Karpas-422 (cell line): ENCODE results near the gene ATOX1. TPM values are rescaled to one million over a fixed set of nuclear protein-coding genes. Genes with fewer than 3 reads are reported as not detected.
"Not testable (repeated sequence)": the region's sequence is repeated elsewhere in the genome, so short reads cannot be mapped to it uniquely, and the experiment has no call there.

ENCODE experiments used
- DNase-seq: peaks from one replicate; pipeline ENCODE4 v3.0.0-alpha.2; 2015
- H2AFZ ChIP-seq: fragments of 200-600 bp; sonication (generic); 2 replicates; pipeline ENCODE4 v1.6.1; 2014; ENCODE audit warnings: antibody characterized with exemption, low read length, mixed read lengths
- H3K27ac ChIP-seq: fragments of 200-600 bp; sonication (generic); 2 replicates; pipeline ENCODE4 v1.5.1; 2014; ENCODE audit warnings: mild to moderate bottlenecking, low read length, moderate library complexity
- H3K27me3 ChIP-seq: fragments of 200-600 bp; sonication (generic); 2 replicates; pipeline ENCODE4 v1.6.1; 2014; ENCODE audit warnings: low read length, mixed read lengths
- H3K36me3 ChIP-seq: fragments of 200-600 bp; sonication (generic); 2 replicates; pipeline ENCODE4 v1.6.1; 2014; ENCODE audit warnings: low read length, mixed read lengths; ENCODE audit not compliant: insufficient read depth
- H3K4me1 ChIP-seq: fragments of 200-600 bp; sonication (generic); 2 replicates; pipeline ENCODE4 v1.6.1; 2014; ENCODE audit warnings: mild to moderate bottlenecking, low read length, mixed read lengths
- H3K4me2 ChIP-seq: fragments of 200-600 bp; sonication (generic); 2 replicates; pipeline ENCODE4 v1.6.1; 2014; ENCODE audit warnings: low read length, low read depth, mild to moderate bottlenecking; ENCODE audit not compliant: poor library complexity, severe bottlenecking
- H3K4me3 ChIP-seq: fragments of 200-600 bp; sonication (generic); 2 replicates; pipeline ENCODE4 v1.5.1; 2014; ENCODE audit warnings: mild to moderate bottlenecking, antibody characterized with exemption, low read length, mixed read lengths
- H3K79me2 ChIP-seq: fragments of 200-600 bp; sonication (generic); 2 replicates; pipeline ENCODE4 v1.6.1; 2014; ENCODE audit warnings: mild to moderate bottlenecking, low read length, mixed read lengths
- H3K9ac ChIP-seq: fragments of 200-600 bp; sonication (generic); 2 replicates; pipeline ENCODE4 v1.6.0; 2014; ENCODE audit warnings: low read length
- H3K9me2 ChIP-seq: fragments of 200-600 bp; sonication (generic), shearing (Covaris generic); replicated peaks from 2 replicates; pipeline ENCODE4 v1.6.0; 2014; ENCODE audit warnings: mild to moderate bottlenecking, low read length, moderate library complexity; ENCODE audit not compliant: insufficient read depth
- H3K9me3 ChIP-seq: fragments of 300-700, 200-600 bp; sonication (generic); 2 replicates; pipeline ENCODE4 v1.6.1; 2014; ENCODE audit warnings: low read length, mixed read lengths
- H4K20me1 ChIP-seq: fragments of 200-600 bp; sonication (generic); 2 replicates; pipeline ENCODE4 v1.6.1; 2014; ENCODE audit warnings: mild to moderate bottlenecking, antibody characterized with exemption, low read length, low read depth; ENCODE audit not compliant: insufficient read depth
- total RNA-seq: library from RNA; depleted of rRNA; stranded (reverse); fragments of >200 nt; shearing (Covaris generic); gene quantifications from 2 replicates; pipeline ENCODE4 v1.2.3, GENCODE V29; 2014; ENCODE audit warnings: low replicate concordance

Gene ATOX1
- total RNA-seq, 1 experiment from 2014 or later, result 104 TPM

DNA sequence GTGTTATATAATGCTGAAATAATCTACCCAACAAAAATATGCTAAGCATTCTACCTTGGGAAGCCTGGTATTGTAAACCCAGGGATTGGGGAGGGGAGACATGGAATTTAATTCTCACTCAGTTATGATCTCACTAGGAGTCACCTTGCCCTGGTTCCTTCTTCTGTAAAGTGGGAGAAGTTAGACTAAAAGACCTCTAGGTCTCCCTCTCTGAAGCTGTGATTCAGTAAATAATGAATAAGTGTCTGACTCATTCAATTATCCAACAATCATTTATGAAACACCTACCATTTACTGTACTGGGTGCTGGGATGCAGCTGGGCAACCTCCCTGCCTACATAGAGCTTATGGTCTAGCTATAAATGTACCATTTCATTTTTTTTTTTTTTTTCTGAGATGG lies 51.5 kb downstream of the ATOX1 start:
- H4K20me1 ChIP-seq, result no peaks in the 10 kb centered on the region
- no peaks in the 10 kb centered on the region for H3K9me3 ChIP-seq
- H3K27me3 ChIP-seq, result no peaks in the 10 kb centered on the region

DNA sequence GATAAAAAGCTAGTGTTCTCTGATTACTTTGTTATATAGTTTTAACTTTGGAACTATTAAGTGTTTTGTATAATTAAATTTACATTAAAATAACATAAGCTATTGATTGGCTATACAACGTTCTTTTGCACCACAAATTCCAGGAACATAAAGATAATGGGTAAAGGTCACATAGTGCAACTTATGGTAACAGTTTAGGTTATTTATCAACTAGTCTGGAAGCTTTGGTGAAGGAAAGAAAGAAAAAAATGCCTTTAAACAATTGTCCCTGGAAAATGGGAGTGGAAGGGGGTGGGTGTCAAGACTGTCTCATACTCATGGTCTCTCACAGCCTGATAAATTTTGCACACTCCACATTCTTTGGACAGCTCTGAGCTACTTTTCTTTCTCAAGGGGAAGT lies 54.7 kb downstream of the ATOX1 start:
- Histone ChIP-seq H3K27me3 (no peaks in the 10 kb centered on the region), H4K20me1 (no peaks in the 10 kb centered on the region), H3K9me2 (no peaks in the 10 kb centered on the region), H3K4me2 (peak overlapping the region; percentile 78), H3K79me2 (no peaks in the 10 kb centered on the region), H3K9ac (peak overlapping the region; percentile 4; the same call in 1 of the 2 replicates), H3K4me1 (peaks cover 64% of the 10 kb centered on the region), H3K9me3 (no peaks in the 10 kb centered on the region), H3K4me3 (peak overlapping the region; percentile 44), H3K27ac (peak overlapping the region; percentile 84), H3K36me3 (no peaks in the 10 kb centered on the region), H2AFZ (no peak overlapping the region)
- DNase-seq, result no peak

More for the DNA sequence above, 51.5 kb downstream of the ATOX1 start:
- H3K79me2 ChIP-seq, result no peaks in the 10 kb centered on the region
- no peak overlapping the region for H3K4me3 ChIP-seq
- H3K9ac ChIP-seq, result no peak overlapping the region
- no peak overlapping the region for H2AFZ ChIP-seq
- no peaks in the 10 kb centered on the region for H3K36me3 ChIP-seq
- no peak for DNase-seq
- H3K4me2 ChIP-seq, result no peak overlapping the region
- no peaks in the 10 kb centered on the region for H3K9me2 ChIP-seq
- H3K27ac ChIP-seq, result no peak overlapping the region
- H3K4me1 ChIP-seq, result peaks cover 53% of the 10 kb centered on the region

DNA sequence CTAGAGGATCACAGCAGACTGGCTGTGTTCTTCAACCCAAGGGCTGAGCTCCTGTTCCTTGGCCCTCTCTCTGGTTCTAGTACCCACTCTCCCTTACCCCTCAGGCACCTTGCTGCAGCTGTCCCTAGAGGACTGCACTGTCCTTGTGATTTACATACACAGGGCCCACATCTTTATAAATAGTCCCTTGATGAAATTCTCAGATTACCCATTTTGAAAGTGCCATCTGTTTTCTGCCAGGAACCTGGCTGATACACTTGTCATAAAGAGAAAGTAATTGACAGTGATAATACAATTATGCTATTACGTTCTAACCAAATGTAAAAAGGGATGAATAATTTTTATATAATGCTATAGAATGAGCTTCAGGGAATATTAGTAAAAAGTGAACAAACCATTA lies 55.2 kb downstream of the ATOX1 start:
- Histone ChIP-seq H3K9me3 (no peaks in the 10 kb centered on the region), H3K9me2 (no peaks in the 10 kb centered on the region), H3K4me2 (peak overlapping the region; percentile 78), H4K20me1 (no peaks in the 10 kb centered on the region), H3K9ac (peak overlapping the region; percentile 53), H3K79me2 (no peaks in the 10 kb centered on the region), H3K27me3 (no peaks in the 10 kb centered on the region), H2AFZ (no peak overlapping the region), H3K27ac (peak overlapping the region; percentile 84), H3K4me1 (peaks cover 64% of the 10 kb centered on the region), H3K4me3 (peak overlapping the region; percentile 44), H3K36me3 (no peaks in the 10 kb centered on the region)
- peak; percentile 92 for DNase-seq

DNA sequence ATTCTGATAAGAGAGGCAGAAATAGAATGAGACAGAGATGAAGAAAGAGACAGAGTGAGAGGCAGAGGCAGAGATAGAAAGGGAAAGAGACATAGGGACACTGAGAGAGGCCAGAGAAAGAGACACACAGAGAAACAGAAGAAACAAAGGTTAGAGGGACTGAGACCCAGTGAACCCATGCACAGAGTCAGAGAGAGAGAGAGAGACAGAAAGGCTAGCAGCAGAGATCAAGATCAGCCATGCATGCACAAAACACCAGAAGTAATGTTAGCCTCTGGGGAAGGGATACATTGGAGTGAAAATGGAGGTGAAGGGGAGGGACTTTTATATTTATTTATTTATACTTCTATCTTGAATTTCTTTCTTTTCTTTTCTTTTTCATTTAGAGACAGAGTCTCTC lies 57.6 kb downstream of the ATOX1 start:
- Histone ChIP-seq H3K79me2 (no peaks in the 10 kb centered on the region), H4K20me1 (no peaks in the 10 kb centered on the region), H3K4me2 (peak overlapping the region; percentile 76), H3K4me3 (peak overlapping the region; percentile 55), H3K9me2 (no peaks in the 10 kb centered on the region), H3K27me3 (no peaks in the 10 kb centered on the region), H3K9ac (peak overlapping the region; percentile 60), H3K36me3 (no peaks in the 10 kb centered on the region), H2AFZ (peak overlapping the region; percentile 38), H3K9me3 (no peaks in the 10 kb centered on the region), H3K27ac (peak overlapping the region; percentile 89), H3K4me1 (peaks cover 64% of the 10 kb centered on the region)
- DNase-seq, result peak; percentile 81

DNA sequence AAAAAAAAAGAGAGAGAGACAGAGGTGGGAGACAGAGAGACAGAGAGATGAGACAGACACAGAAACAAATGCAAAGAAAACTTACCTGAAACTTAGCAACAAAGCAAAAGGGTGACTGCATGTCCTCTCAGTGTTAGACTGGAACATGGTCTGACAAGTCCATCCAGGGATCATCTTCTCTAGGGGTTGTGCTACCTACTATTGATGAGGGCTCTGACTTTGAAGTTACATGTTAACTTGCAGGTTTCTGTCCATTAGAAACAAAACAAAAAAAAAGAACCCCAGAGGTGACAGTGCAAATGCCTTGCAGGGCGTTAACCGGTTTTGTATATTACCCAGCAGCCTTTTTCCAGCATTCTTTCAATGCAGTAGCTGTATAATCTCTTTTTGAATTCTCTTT lies 58.1 kb downstream of the ATOX1 start:
- Histone ChIP-seq H3K9me3 (no peaks in the 10 kb centered on the region), H3K4me2 (peak overlapping the region; percentile 76), H3K79me2 (no peaks in the 10 kb centered on the region), H3K9ac (peak overlapping the region; percentile 60), H2AFZ (peak overlapping the region; percentile 38), H3K27me3 (no peaks in the 10 kb centered on the region), H3K36me3 (no peaks in the 10 kb centered on the region), H3K4me3 (peak overlapping the region; percentile 55), H4K20me1 (no peaks in the 10 kb centered on the region), H3K9me2 (no peaks in the 10 kb centered on the region), H3K4me1 (peaks cover 61% of the 10 kb centered on the region), H3K27ac (peak overlapping the region; percentile 89)
- DNase-seq, result peak; percentile 65

DNA sequence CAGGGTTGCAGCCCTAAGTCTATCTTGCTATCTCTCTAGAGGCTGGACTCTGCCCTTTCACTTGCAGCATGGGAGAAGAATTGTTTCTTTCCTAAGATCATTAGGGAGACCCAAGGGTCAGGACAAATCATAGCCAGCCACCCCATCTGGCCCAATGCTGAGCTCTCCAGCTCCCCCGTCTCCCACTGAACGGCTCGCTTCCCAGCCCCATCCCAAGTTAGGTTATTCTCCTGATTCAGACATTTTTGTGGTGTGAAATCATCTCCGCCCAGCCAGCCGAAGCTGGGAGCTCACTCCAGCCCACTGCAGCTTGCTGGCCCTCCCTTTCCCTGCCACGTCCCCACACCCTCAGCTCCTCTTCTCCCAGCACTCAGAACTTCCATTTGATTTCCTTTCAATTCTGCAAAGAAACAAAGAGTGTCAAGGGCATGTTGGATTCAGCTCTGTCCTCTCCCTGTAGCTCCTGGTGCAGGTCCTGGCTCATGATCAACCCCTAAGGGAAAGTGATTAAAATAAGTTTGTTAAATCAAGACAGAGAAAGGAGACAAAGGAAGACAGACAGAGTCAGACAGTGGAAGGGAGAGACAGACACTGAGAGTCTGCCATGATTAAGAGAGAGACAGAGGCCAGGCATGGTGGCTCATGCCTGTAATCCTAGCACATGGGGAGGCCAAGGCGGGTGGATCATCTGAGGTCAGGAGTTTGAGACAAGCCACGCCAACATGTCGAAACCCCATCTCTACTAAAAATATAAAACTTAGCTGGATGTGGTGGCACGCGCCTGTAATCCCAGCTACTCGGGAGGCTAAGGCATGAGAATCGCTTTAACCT lies 59.1 kb downstream of the ATOX1 start:
- Histone ChIP-seq H3K27me3 (no peaks in the 10 kb centered on the region), H3K79me2 (no peaks in the 10 kb centered on the region), H3K9me2 (no peaks in the 10 kb centered on the region), H3K36me3 (no peaks in the 10 kb centered on the region), H3K9ac (no peak overlapping the region), H3K4me3 (no peak overlapping the region), H3K4me1 (peaks cover 51% of the 10 kb centered on the region), H3K4me2 (no peak overlapping the region), H3K9me3 (no peaks in the 10 kb centered on the region), H2AFZ (no peak overlapping the region), H3K27ac (no peak overlapping the region), H4K20me1 (no peaks in the 10 kb centered on the region)
- no peak for DNase-seq

DNA sequence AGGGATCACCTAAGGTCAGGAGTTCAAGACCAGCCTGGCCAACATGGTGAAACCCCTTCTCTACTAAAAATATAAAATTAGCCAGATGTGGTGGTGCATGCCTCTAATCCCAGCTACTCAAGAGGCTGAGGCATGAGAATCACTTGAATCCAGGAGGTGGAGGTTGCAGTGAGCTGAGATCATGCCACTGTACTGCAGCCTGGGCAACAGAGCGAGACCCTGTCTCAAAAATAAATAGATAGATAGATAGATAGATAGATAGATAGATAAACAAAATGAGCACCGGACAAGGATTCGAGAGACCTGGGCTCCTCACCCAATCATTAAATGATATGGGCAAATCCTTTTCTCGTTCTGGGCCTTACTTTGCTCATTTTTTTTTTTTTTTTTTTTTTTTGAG lies 60.4 kb downstream of the ATOX1 start:
- H3K27me3 ChIP-seq, H3K9me2 ChIP-seq, H3K9ac ChIP-seq, H3K27ac ChIP-seq, DNase-seq, H3K9me3 ChIP-seq, H3K4me3 ChIP-seq, H3K36me3 ChIP-seq, H3K4me2 ChIP-seq, H2AFZ ChIP-seq, H3K79me2 ChIP-seq, H4K20me1 ChIP-seq: not testable (repeated sequence)
- peaks cover 39% of the 10 kb centered on the region for H3K4me1 ChIP-seq

DNA sequence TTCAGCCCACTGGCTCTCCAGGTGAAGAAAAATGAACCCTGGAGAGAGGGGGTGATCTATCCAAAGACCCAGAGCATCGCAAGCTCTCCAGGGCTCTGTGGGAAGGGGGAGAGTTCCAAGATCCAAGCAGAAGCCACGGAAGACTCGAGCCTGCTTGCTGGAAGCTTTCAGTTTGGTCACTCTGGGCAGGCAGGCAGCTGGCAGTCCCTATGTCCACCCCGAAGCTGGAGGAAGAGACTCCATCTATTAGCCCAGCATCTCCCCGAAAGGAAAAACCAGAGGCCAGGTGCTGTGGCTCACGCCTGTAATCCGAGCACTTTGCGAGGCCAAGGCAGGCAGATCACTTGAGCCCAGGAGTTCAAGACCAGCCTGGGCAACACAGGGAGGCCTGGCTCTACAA lies 61.0 kb downstream of the ATOX1 start:
- no peak for DNase-seq
- Histone ChIP-seq H3K4me3 (no peak overlapping the region), H3K79me2 (no peaks in the 10 kb centered on the region), H3K9ac (no peak overlapping the region), H3K36me3 (no peaks in the 10 kb centered on the region), H3K4me2 (no peak overlapping the region), H3K4me1 (peaks cover 33% of the 10 kb centered on the region), H3K9me2 (no peaks in the 10 kb centered on the region), H3K27ac (no peak overlapping the region), H3K27me3 (no peaks in the 10 kb centered on the region), H4K20me1 (no peaks in the 10 kb centered on the region), H3K9me3 (no peaks in the 10 kb centered on the region), H2AFZ (no peak overlapping the region)
